DND-41 (cell line): ENCODE measurements around the gene BLVRB.

Experiments used
- CTCF ChIP-seq: IDR thresholded peaks from 2 replicates; pipeline ENCODE4 v1.5.1; 2012; ENCODE audit warnings: borderline replicate concordance, low read length, moderate library complexity, mild to moderate bottlenecking; ENCODE audit not compliant: poor library complexity, severe bottlenecking; ENCODE audit errors: extremely low read depth
- EZH2 ChIP-seq: IDR thresholded peaks from 3 replicates; pipeline ENCODE4 v1.6.1; 2012; ENCODE audit warnings: borderline replicate concordance, low read depth, mild to moderate bottlenecking, moderate library complexity, low read length, inconsistent platforms; ENCODE audit not compliant: severe bottlenecking

GRCh38 chr19:40411125-40411842 lies 54.3 kb downstream of the BLVRB start:
- TF ChIP-seq CTCF, result no peak
- no peak for TF ChIP-seq EZH2
